AG08396 (cell line): ENCODE results near the gene GOLGA6L7.
"Not testable (repeated sequence)": the region's sequence is repeated elsewhere in the genome, so short reads cannot be mapped to it uniquely, and the experiment has no call there.

Experiments used
- DNase-seq: peaks from one replicate; pipeline ENCODE4 v3.0.0; 2012; ENCODE audit warnings: low spot score, mixed read lengths

GOLGA6L7 gene, protein sequence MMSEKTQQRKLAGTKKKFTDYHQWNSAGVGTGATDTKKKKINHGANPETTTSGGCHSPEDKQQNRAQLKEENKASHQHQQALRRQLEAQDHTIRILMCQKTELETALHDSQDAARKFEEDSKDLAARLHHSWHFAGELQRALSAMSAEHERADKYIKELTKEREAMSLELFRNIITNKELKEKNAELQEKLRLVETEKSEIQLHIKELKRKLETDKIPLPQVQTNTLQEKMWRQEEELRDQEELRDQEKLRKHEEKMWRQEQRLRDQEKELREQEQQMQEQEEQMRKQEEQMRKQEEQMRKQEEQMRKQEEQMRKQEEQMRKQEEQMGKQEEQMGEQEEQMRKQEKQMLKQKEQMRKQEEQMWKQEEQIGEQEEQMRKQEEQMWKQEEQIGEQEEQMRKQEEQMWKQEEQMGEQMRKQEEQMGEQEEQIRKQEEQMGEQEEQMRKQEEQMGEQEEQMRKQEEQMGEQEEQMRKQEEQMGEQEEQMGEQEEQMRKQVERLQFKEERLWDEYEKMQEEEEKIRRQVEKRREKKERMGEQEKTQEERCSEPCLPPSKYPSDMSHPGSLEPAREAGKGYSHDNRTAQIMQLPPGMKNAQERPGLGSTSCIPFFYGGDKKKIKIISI

GRCh38 chr15:28848521-28848920 is at the start of gene GOLGA6L7:
TSS of gene GOLGA6L7 (minus strand) at chr15:28848644. CDS start at chr15:28848549, 95 bp downstream.
- not testable (repeated sequence) for DNase-seq

DNA sequence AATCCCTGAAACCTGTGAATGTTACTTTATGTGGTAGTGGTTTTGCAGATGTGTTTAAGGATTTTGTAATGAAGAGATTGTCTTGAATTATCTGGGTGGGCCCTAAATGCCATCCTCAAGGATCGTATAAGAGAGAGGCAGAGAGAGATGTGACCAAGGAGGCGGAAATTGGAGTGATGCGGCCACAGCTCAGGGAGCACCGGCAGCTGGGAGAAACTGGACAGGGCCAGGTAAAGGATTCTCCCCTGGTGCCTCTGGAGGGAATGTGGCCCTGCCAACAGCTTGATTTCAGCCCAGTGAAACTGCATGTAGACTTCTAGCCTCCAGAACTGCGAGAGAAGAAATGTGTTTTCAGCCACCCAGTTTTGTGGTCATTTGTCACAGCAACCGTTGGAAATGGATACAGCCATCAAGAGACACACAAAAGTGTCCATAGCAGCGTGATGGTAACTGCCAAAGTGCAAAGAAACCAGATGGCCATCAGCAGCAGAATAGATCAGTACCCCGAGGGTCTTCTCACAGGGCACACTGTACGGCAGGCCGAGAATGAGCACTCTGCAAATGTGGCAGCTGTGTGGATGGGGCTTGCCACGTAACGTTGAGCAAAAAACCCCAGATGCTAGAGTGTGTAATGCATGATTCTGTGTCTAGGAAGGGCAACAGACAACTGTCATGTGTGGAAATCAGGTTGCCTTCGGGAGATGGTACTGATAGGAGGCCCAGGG is 49.6 kb upstream of the GOLGA6L7 start:
- DNase-seq, result no peak

GRCh38 chr15:28896951-28897350 is 48.5 kb upstream of the GOLGA6L7 start:
- peak; percentile 91 for DNase-seq

DNA sequence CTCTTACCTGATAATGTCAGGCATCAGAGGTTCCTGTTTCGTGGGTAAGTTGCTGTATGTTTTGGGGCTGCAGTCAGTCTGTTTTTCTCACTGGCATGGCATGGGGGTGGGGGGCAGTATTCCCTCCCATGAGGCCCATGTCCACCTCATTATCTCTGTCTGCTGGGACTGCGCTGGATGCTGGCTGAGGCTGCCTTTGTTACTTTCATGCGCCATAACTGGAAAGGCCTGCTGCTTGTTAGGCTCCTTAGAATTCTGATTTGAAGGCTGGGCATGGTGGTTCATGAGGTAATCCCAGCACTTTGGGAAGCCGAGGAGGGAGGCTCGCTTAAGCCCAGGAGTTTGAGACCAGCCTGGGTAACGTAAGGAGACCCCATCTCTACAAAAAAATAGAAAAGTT is 47.1 kb upstream of the GOLGA6L7 start:
- no peak for DNase-seq

GRCh38 chr15:28895146-28895545 is 46.7 kb upstream of the GOLGA6L7 start:
- DNase-seq, result no peak

DNA sequence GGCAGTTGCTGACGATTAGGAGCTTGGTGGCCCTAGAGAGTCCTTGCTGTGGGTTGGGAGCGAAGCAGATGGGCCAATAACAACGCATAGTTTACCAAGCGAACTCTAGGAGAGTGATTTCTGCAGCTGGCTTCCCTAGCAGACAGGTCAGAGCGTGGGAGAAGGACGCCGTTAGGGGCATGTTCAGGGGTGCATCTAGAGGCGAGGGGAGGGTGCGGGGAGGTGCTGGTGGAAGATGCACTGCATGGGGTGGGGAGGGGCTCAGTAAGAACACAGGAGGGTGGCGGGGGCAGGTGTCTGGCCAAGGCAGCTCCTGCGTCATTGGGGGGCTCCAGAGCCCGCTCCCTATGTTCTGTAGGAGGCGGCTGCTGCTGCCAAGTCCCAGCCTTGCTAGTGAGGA is 46.2 kb upstream of the GOLGA6L7 start:
- DNase-seq, result no peak

GRCh38 chr15:28892789-28893610 is 44.6 kb upstream of the GOLGA6L7 start:
- no peak for DNase-seq

DNA sequence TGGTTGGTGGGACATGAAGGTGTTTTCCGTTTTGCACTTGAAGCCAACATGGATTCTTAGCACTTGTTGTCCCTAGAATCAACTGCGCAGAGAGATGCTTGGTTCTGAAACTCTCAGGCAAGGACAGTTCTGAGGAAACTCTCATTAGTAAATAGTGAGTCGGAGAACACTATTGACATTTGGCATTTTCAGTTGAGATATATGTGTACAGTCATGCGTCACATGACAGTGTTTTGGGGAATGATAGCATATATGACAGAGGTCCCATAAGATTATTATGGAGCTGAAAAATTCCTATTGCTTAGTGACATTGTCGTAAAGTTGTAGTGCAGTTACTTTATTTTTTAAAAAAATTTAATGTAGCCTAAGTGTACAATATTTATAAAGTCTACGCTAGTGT is 43.1 kb upstream of the GOLGA6L7 start:
- DNase-seq, result no peak

- no peak for DNase-seq
These were observed 42.5 kb upstream of the GOLGA6L7 start for GRCh38 chr15:28890711-28891495.

DNA sequence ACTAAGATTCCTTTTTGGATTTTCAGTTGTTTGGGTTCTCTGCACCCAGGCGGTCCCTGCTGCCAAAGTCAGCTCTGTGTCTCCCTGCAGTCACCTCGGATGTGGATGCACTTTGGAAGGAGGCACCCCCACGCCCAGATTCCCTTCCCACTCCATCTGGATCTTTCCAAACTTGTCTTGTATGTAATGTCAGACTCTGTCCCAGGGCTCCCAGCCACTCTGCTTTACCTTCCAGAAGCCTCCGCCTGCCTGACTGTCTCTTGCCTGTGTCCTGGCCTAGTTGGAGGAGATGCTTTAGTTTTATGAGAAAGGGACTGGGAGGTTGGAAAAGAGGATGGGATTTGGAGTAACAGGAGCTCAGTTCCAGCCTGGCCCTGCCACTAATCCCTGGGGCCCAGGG is 41.8 kb upstream of the GOLGA6L7 start:
- not testable (repeated sequence) for DNase-seq

GRCh38 chr15:28889871-28890270 is 41.4 kb upstream of the GOLGA6L7 start:
- not testable (repeated sequence) for DNase-seq

DNA sequence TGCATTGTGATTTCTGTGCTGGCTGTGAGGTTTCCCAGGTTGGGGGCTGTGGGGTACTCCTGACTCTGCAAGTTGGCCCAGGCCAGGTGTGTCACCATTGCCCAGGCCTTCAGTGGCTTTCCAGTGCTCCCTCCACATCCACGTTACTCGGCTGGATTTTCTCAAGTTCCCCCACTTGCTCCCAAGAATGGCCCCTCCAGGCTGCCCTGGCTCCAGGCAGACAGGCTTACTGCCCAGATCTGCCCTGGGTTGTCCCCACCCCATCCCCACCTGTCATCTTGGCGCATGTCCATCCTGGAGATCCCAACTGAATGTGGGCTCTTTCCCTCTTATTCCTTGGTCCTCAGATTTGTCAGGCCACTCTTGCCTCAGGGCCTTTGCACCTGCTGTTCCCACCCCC is 40.9 kb upstream of the GOLGA6L7 start:
- DNase-seq, result no peak

DNA sequence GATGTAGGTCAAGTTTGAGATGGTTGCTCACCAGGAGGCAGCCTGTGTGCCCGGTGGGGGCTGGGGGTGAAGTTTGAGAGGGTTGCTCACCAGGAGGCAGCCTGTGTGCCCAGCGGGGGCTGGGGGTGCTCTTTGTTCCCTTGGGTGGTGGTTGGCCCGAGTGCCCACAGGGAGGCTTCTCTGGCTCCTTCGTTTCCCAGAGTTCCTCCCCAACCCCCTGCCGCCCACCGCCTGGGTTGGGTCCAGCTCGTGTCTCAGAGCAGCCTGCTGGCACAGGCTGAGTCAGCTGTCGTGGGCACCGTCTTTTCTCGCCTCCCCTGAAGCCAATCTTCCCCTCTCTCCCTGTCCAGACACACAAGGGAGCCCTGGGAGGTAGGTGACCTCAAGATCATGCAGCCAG is 40.5 kb upstream of the GOLGA6L7 start:
- DNase-seq, result no peak

- DNase-seq, result no peak
These were observed 40.0 kb upstream of the GOLGA6L7 start for GRCh38 chr15:28888302-28888894.

DNA sequence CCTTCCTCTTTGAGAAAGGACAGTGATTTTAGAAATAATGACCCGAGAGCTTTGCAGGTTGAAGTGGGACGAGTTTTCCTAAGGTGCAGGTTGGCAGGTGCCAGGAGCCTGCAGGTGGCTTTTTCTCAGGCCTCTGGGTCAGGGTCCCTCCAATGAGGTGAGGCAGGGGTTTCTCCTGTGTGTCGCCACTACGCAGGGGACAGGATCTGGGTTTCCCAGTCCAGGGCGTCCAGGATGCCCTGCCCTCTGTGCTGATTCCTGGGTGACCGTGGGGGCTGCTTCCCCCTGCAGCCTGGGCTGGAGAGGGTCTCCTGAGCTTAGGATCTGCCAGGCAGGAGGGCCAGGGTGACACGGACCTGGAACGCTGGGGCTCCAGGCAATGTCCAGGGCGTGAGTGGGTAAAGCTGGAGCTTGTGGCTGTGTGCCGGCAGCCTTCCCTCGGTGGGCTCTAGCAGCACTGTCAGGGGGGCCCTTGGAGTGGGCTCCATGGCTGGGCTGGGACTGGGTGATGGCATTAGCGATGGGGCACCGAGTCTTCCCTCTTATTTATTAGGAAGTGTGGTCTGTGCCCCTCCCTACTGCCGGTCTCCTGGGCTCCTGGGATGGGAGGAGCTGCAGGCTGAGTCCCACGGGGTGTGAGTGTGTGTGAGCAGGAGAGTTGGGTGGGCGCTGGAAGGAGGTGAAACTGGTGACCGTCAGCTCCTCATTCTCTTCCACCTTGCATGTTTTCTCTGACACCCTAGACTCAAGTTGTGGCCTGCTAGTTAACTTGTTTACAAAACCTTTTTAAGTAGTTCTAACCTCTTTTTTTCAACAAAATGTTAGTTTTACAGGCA is 39.1 kb upstream of the GOLGA6L7 start:
- no peak for DNase-seq

DNA sequence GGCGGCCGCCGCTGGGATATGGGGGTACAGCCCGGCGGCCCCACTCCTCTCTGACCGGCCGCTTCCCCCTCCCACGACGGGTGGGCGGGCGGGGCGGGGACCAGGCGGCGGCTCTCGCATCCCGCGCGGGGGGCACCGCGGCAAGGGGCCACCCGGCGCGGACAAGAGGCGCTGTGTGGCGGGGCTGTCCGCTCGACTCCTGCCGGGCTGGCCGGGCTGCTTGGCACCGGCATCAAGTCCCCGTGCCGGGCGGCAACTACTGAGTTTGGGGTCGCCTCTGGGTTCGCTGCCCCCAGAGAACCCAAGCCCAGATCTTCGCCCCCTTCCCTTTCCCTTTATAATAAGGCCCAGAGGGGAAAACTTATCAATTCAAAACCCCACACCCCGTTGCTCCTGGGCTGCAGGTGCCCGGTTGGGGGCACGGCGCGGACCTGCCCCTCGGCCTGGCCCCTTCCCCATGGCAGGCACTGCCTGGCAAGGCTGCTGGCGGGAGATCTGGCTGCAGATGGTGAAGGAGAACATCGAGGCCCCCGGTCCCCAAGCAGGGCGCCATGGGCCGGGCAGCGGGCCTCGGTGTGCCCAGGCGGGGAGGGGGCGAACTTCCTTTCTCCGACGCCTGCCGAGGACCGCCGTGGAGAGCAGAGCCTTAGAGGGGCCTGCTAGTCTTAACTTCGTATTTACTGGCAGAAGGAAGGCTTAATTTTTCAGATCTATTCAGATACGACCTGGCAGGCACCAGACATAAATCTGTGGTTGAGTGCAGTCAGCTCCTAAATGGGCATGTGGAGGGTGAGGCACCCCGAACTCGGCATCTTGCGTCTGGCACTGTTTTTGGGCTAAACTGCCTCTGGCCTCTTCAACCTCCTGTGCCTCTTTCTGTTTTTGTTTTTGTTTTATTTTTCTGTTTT is 38.2 kb upstream of the GOLGA6L7 start:
- no peak for DNase-seq

DNA sequence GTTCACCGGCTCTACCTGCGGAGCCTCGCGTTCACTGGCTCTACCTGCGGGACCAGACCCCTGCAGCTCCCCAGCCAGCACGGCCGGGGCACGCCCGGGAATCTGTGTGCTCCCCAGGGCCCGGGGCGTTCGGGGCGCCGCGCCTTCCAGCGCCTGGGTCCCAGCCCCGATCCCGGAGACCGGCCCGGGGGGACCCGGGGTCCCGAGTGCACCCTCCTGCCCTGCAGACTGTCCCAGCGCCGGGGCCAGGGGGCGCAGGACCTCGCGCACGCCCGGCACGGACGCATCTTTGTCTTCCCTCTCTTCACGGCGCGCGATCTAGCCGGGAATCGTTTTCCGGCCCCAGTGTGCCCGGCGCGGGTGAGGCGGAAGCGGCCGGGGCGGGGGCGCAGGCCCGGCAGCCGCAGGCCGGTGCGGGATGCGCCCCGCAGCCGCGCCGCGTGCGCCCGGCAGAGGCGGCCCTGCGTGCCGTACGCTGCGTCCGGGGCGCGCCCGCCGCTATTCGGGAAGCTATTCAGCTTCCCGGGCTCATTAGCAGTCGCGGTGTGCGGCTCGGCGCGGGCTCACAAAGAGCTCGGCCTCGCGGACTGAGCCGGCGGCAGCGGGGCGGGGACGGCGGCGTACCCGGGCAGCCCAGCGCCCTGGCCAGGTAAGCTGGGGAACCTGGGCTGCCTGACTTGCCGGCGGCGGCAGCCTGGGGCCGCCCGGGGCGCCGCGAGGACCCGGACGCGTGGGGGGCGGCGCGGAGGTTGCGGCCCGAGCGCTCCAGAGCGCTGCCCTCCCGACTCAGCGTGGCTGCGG is 37.4 kb upstream of the GOLGA6L7 start, which contains the start of gene APBA2:
TSS of gene APBA2 (plus strand) at position 345 of the 801 bp plus-strand sequence. CDS start 167,911 bp downstream, outside the sequence.
- peak; percentile 73 for DNase-seq

GRCh38 chr15:28885128-28885629 is 36.7 kb upstream of the GOLGA6L7 start:
- DNase-seq, result no peak
